SU-DHL-6 (cell line): ENCODE data around the gene HUNK.

Experiments used
- EZH2phosphoT487 ChIP-seq: fragments of 200-600 bp; sonication (generic), shearing (Covaris generic); conservative IDR thresholded peaks from 2 replicates; pipeline ENCODE4 v1.6.1; 2018; ENCODE audit warnings: mild to moderate bottlenecking, antibody characterized with exemption, low read length, moderate library complexity, mixed read lengths
- TF ChIP-seq, protein P1 (sequence below): fragments of 200-600 bp; sonication (generic); IDR thresholded peaks from one replicate; pipeline ENCODE4 v1.5.1; 2017; ENCODE audit warnings: antibody characterized with exemption, mild to moderate bottlenecking, low read length, moderate library complexity; ENCODE audit not compliant: insufficient read depth, poor library complexity, severe bottlenecking

DNA sequence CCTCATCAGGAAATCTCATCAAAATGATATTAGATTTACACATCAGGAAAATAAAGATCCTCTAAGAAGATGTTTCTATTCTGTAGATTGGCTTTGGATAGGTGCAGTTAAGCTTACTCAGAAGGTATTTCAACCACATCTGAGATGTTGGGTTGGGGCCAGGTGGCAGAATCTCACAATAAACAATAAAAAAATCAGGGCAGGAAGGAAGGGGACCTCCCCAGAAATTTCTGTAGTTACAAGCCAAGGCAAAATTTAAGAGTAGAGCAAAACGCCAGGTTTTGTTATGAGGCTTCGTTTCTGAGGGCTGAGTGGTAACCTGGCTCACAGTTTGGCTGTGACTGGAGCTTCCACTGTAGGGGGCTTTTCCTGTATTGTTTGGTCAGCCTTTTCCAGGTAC is 84.8 kb downstream of the HUNK start:
- TF ChIP-seq, protein P1, sequence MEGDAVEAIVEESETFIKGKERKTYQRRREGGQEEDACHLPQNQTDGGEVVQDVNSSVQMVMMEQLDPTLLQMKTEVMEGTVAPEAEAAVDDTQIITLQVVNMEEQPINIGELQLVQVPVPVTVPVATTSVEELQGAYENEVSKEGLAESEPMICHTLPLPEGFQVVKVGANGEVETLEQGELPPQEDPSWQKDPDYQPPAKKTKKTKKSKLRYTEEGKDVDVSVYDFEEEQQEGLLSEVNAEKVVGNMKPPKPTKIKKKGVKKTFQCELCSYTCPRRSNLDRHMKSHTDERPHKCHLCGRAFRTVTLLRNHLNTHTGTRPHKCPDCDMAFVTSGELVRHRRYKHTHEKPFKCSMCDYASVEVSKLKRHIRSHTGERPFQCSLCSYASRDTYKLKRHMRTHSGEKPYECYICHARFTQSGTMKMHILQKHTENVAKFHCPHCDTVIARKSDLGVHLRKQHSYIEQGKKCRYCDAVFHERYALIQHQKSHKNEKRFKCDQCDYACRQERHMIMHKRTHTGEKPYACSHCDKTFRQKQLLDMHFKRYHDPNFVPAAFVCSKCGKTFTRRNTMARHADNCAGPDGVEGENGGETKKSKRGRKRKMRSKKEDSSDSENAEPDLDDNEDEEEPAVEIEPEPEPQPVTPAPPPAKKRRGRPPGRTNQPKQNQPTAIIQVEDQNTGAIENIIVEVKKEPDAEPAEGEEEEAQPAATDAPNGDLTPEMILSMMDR = no peak
- no peak for TF ChIP-seq EZH2phosphoT487
